Measurements from ENCODE around the gene TBC1D14.

The TBC1D14 gene

GRCh38 chr4:7027284-7027683 is 117.7 kb downstream of the TBC1D14 start:
- DNase-seq = no peak

GRCh38 chr4:7027913-7028312 is 118.3 kb downstream of the TBC1D14 start:
- no peak for DNase-seq

- DNase-seq = no peak
Observed at GRCh38 chr4:7029212-7029611, 119.6 kb downstream of the TBC1D14 start.

- no peak for DNase-seq
Observed at GRCh38 chr4:7029921-7030320, 120.3 kb downstream of the TBC1D14 start.

GRCh38 chr4:7030856-7031255 is 121.2 kb downstream of the TBC1D14 start:
- DNase-seq = no peak

- DNase-seq = no peak
Observed at GRCh38 chr4:7031558-7032449, 122.2 kb downstream of the TBC1D14 start.

- no peak for DNase-seq
Observed at GRCh38 chr4:7032596-7032995, 123.0 kb downstream of the TBC1D14 start.

- DNase-seq = no peak
Observed at GRCh38 chr4:7034262-7035081, 124.8 kb downstream of the TBC1D14 start.

GRCh38 chr4:7037425-7037824 is 127.8 kb downstream of the TBC1D14 start:
- no peak for DNase-seq

- no peak for DNase-seq
Observed at GRCh38 chr4:7040765-7041164, 131.1 kb downstream of the TBC1D14 start.

GRCh38 chr4:7041246-7041645 is 131.6 kb downstream of the TBC1D14 start:
- DNase-seq = no peak

GRCh38 chr4:7041801-7042502 is 132.3 kb downstream of the TBC1D14 start:
- DNase-seq = no peak

- peak; percentile 79 for DNase-seq
Observed at GRCh38 chr4:7042503-7043283, 133.1 kb downstream of the TBC1D14 start.

GRCh38 chr4:7043284-7044136 is 133.9 kb downstream of the TBC1D14 start, which contains the start of gene TADA2B:
Gene TADA2B (plus strand): TSS chr4:7043372. CDS start chr4:7043580, 208 bp downstream.
- DNase-seq = no peak

- DNase-seq = no peak
Observed at GRCh38 chr4:7044137-7044930, 134.7 kb downstream of the TBC1D14 start.

- DNase-seq = no peak
Observed at GRCh38 chr4:7045553-7045952, 135.9 kb downstream of the TBC1D14 start.

- DNase-seq = no peak
Observed at GRCh38 chr4:7045961-7046921, 136.6 kb downstream of the TBC1D14 start.

GRCh38 chr4:7046971-7047370 is 137.3 kb downstream of the TBC1D14 start:
- no peak for DNase-seq

- DNase-seq = no peak
Observed at GRCh38 chr4:7048642-7049041, 139.0 kb downstream of the TBC1D14 start.
